ENCODE measurements around the gene GRM8. TPM values are rescaled to one million over a fixed set of nuclear protein-coding genes. Genes with fewer than 3 reads are reported as not detected.

GRM8 gene
- total RNA-seq, 1 experiment from 2014 or later: 1.8 TPM

- no peak overlapping the region for H4K5ac ChIP-seq (ENCODE audit: insufficient read length, low read depth, low read length)
- H3K9ac ChIP-seq (ENCODE audit: extremely low read depth, insufficient read length, low read length): no peak overlapping the region
- DNase-seq: no peak
- Mint-ChIP-seq H3K4me3 (no peak overlapping the region), H3K27me3 (ENCODE audit: low read depth) (no peaks in the 10 kb centered on the region), H3K27ac (no peak overlapping the region), H3K9me3 (peaks cover 3 to 11% of the 10 kb centered on the region in 2 experiments), H3K36me3 (ENCODE audit: insufficient read depth in 1 of 3, low read depth in 3 of 3) (peaks cover 0 to 3% (median 0%) of the 10 kb centered on the region in 3 experiments; a peak in 3 of 7 replicates), H3K4me1 (peaks cover 2 to 3% of the 10 kb centered on the region in 2 experiments; a peak in 2 of 4 replicates)
- no peak overlapping the region for H3K56ac ChIP-seq (ENCODE audit: insufficient read length, low read depth, low read length)
- H3T11ph ChIP-seq (ENCODE audit: low read length): no peak overlapping the region
- H3K9me3 ChIP-seq (ENCODE audit: control insufficient read depth, low read depth, low read length): no peaks in the 10 kb centered on the region
- H2BK120ac ChIP-seq (ENCODE audit: low read depth, low read length, poor library complexity, severe bottlenecking): no peak overlapping the region
- H2BK20ac ChIP-seq (ENCODE audit: low read depth, low read length, poor library complexity, severe bottlenecking): no peak overlapping the region
- no peak overlapping the region for H2AK5ac ChIP-seq (ENCODE audit: insufficient read length, low read length)
- H3K14ac ChIP-seq (ENCODE audit: insufficient read depth, low read length): no peak overlapping the region
- H3K79me2 ChIP-seq (ENCODE audit: insufficient read depth, low read length): no peaks in the 10 kb centered on the region
- H4K8ac ChIP-seq (replicated peaks; ENCODE audit: insufficient read length, low read depth, low read length): no peak overlapping the region
- no peaks in the 10 kb centered on the region for H3K23me2 ChIP-seq (ENCODE audit: insufficient read length, low read depth, low read length, poor library complexity, severe bottlenecking)
- no peaks in the 10 kb centered on the region for H3K4me1 ChIP-seq (ENCODE audit: insufficient read depth, low read length)
- H2BK5ac ChIP-seq (ENCODE audit: insufficient read length, low read length): no peak overlapping the region
- WGBS (ENCODE audit: extremely low coverage, insufficient read length, low lambda C conversion rate): no CpG with 5 or more reads among the region's 2 CpGs
- H3K4ac ChIP-seq (ENCODE audit: low read depth, low read length): no peak overlapping the region
- no peak overlapping the region for H3K18ac ChIP-seq (ENCODE audit: insufficient read length, low read depth, low read length)
- no peak overlapping the region for H4K91ac ChIP-seq (ENCODE audit: insufficient read length, low read depth, low read length)
- no peak for TF ChIP-seq CTCF (conservative IDR thresholded peaks at IDR 0.05)
- H3K79me1 ChIP-seq (ENCODE audit: insufficient read depth, low read depth, low read length, poor library complexity, severe bottlenecking): no peaks in the 10 kb centered on the region
- no peak overlapping the region for H3K27ac ChIP-seq (ENCODE audit: insufficient read length, low read depth, low read length)
- no peak overlapping the region for H2BK12ac ChIP-seq (ENCODE audit: insufficient read length, low read depth, low read length)
- H2BK15ac ChIP-seq (ENCODE audit: low read depth, low read length): no peak overlapping the region
- no peak overlapping the region for H3K23ac ChIP-seq (ENCODE audit: insufficient read length, low read depth, low read length)
- H3K4me2 ChIP-seq (ENCODE audit: insufficient read depth, insufficient read length, low read length): no peak overlapping the region
- H4K20me1 ChIP-seq (ENCODE audit: control insufficient read depth, insufficient read depth, insufficient read length): no peaks in the 10 kb centered on the region
- H3K27me3 ChIP-seq (ENCODE audit: insufficient read depth, low read length): no peaks in the 10 kb centered on the region
- H2AFZ ChIP-seq (ENCODE audit: low read length): no peak overlapping the region
Observed at GRCh38 chr7:126715076-126715475, 537.7 kb downstream of the GRM8 start.

Data from H9 (cell line).